ENCODE results near the gene OTOA.
"Not testable (repeated sequence)": the region's sequence is repeated elsewhere in the genome, so short reads cannot be mapped to it uniquely, and the experiment has no call there.

DNA sequence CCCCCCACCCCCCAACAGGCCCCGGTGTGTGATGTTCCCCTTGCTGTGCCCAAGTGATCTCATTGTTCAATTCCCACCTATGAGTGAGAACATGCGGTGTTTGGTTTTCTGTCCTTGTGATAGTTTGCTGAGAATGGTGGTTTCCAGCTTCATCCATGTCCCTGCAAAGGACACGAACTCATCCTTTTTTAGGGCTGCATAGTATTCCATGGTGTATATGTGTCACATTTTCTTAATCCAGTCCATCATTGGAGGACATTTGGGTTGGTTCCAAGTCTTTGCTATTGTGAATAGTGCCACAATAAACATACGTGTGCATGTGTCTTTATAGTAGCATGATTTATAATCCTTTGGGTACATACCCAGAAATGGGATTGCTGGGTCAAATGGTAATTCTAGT, 27.2 kb downstream of the OTOA start:
- not testable (repeated sequence) for TF ChIP-seq GATA1 (IDR thresholded peaks at IDR 0.05; ENCODE audit: low read depth, low read length); POLR2A (IDR thresholded peaks at IDR 0.05; ENCODE audit: low read length)
